GM06990 (cell line): ENCODE results near the gene RNF212.

Experiments
- DNase-seq: peaks from one replicate; pipeline ENCODE4 v3.0.0-alpha.2; 2011; ENCODE audit not compliant: insufficient read length; ENCODE audit errors: extremely low read depth
- H3K27me3 ChIP-seq: replicated peaks from 2 replicates; pipeline ENCODE4 v1.6.0; 2011; ENCODE audit warnings: low read length; ENCODE audit not compliant: control insufficient read depth, insufficient read depth
- H3K36me3 ChIP-seq: 2 replicates; pipeline ENCODE4 v1.5.1; 2011; ENCODE audit warnings: low read length; ENCODE audit not compliant: control insufficient read depth, insufficient read depth
- H3K4me3 ChIP-seq: replicated peaks from 2 replicates; pipeline ENCODE4 v1.5.1; 2011; ENCODE audit warnings: low read depth, mild to moderate bottlenecking, control low read depth, low read length
- CTCF ChIP-seq: IDR thresholded peaks from 2 replicates; pipeline ENCODE4 v1.5.1; 2011; ENCODE audit warnings: low read length, control low read depth, mild to moderate bottlenecking, inconsistent platforms; ENCODE audit not compliant: insufficient read depth, poor library complexity, severe bottlenecking

Gene RNF212

GRCh38 chr4:1082215-1083182, 30.9 kb downstream of the RNF212 start:
- no peaks in the 10 kb centered on the region; the same call in 1 of the 2 replicates for H3K27me3 ChIP-seq
- DNase-seq = no peak
- no peak for TF ChIP-seq CTCF
- no peaks in the 10 kb centered on the region for H3K36me3 ChIP-seq
- no peak overlapping the region for H3K4me3 ChIP-seq

GRCh38 chr4:1081689-1082040, 31.7 kb downstream of the RNF212 start:
- no peaks in the 10 kb centered on the region for H3K36me3 ChIP-seq
- no peak for DNase-seq
- H3K27me3 ChIP-seq = no peaks in the 10 kb centered on the region; the same call in 1 of the 2 replicates
- H3K4me3 ChIP-seq = no peak overlapping the region
- no peak for TF ChIP-seq CTCF

GRCh38 chr4:1080961-1081688, 32.2 kb downstream of the RNF212 start:
- H3K36me3 ChIP-seq = no peaks in the 10 kb centered on the region
- no peaks in the 10 kb centered on the region; the same call in 1 of the 2 replicates for H3K27me3 ChIP-seq
- no peak overlapping the region for H3K4me3 ChIP-seq
- no peak for DNase-seq
- no peak for TF ChIP-seq CTCF

GRCh38 chr4:1080432-1080831, 32.9 kb downstream of the RNF212 start:
- TF ChIP-seq CTCF = no peak
- no peak for DNase-seq
- no peak overlapping the region for H3K4me3 ChIP-seq

GRCh38 chr4:1079711-1080265, 33.6 kb downstream of the RNF212 start:
- Histone ChIP-seq H3K27me3 (no peaks in the 10 kb centered on the region; the same call in none of the 2 replicates), H3K36me3 (no peaks in the 10 kb centered on the region), H3K4me3 (no peak overlapping the region)
- no peak for DNase-seq
- TF ChIP-seq CTCF = no peak

More at GRCh38 chr4:1080432-1080831, 32.9 kb downstream of the RNF212 start:
- Histone ChIP-seq H3K27me3 (no peaks in the 10 kb centered on the region; the same call in 1 of the 2 replicates), H3K36me3 (no peaks in the 10 kb centered on the region)
